Heart right ventricle (tissue), 16 donors: ENCODE measurements around the gene YIF1B. TPM values are rescaled to one million over a fixed set of nuclear protein-coding genes. Genes with fewer than 3 reads are reported as not detected.

Source experiments
- ATAC-seq, 8 donors: fragments of 200-7000 bp; cut with Tn5 transposase; one replicate each; pipeline ENCODE4 v1.9.1; 2020; ENCODE audit warnings: mild to moderate bottlenecking in 8 of 8, moderate library complexity in 8 of 8, moderate number of reproducible peaks in 1 of 8
- DNase-seq, 2 donors: peaks; one replicate each; pipeline ENCODE4 v3.0.0-alpha.2; 2020
- H3K27ac ChIP-seq, 10 donors: fragments of 200-600 bp; sonication (generic) in 2 of 10; one replicate each; pipeline versions ENCODE4 v1.5.0 to v1.8.0; 2020 to 2022; ENCODE audit warnings: mild to moderate bottlenecking in 3 of 10
- H3K27me3 ChIP-seq, 7 donors: fragments of 200-600 bp; one replicate each; pipeline ENCODE4 v1.8.0; 2021 to 2022; ENCODE audit warnings: mild to moderate bottlenecking in 2 of 7
- H3K36me3 ChIP-seq, 9 donors: fragments of 200-600 bp; sonication (generic) in 1 of 9; one replicate each; pipeline versions ENCODE4 v1.5.0 to v1.8.0; 2020 to 2022; ENCODE audit warnings: mild to moderate bottlenecking in 2 of 9
- H3K4me1 ChIP-seq, 9 donors: fragments of 200-600 bp; sonication (generic) in 1 of 9; one replicate each; pipeline versions ENCODE4 v1.5.0 to v1.8.0; 2020 to 2022; ENCODE audit warnings: mild to moderate bottlenecking in 4 of 9
- H3K4me3 ChIP-seq, 10 donors: fragments of 200-600 bp; sonication (generic) in 2 of 10; one replicate each; pipeline versions ENCODE4 v1.5.0 to v1.8.0; 2020 to 2022; ENCODE audit warnings: mild to moderate bottlenecking in 7 of 10, moderate library complexity in 2 of 10
- H3K9me3 ChIP-seq, 11 donors: fragments of 200-600 bp in 10 of 11; sonication (generic) in 2 of 11; one replicate each; pipeline versions ENCODE4 v1.5.0 to v1.8.0; 2013 to 2022; ENCODE audit warnings: mild to moderate bottlenecking in 2 of 11, control low read depth in 1 of 11, moderate library complexity in 1 of 11
- WGBS, 2 donors: extraction: QIAGEN DNeasy Blood & Tissue Kit; methylation state at CpG; one replicate each; pipeline ENCODE4 v1.1.7; 2013; ENCODE audit warnings: inconsistent platforms in 1 of 2; 5-methylcytosine and 5-hydroxymethylcytosine counted together
- intact Hi-C, 10 donors: fragments of 100-400 bp; cut with DNase I; formaldehyde crosslinking; loops; one replicate each; pipeline versions ENCODE4 v1.11.1 to v1.14.2; 2022
- polyA plus RNA-seq, 2 donors: library from polyadenylated mRNA; stranded (reverse); fragments of 200-250 nt; gene quantifications; one replicate each; pipeline ENCODE4 v1.2.3, GENCODE V29; 2013
- total RNA-seq, 10 donors: library from RNA; stranded (reverse); fragmentation: NEBNext Ultra II Directional in 3 of 10; extraction: Animal tissue kit (Norgen Biotek cat#: 25700) in 3 of 10; gene quantifications; one replicate each; pipeline versions ENCODE4 v1.2.1 to v1.2.4, GENCODE V29; 2021 to 2023
- TF ChIP-seq, protein P1 (sequence below), 9 donors: fragments of 200-600 bp; sonication (generic) in 2 of 9; IDR thresholded peaks; one replicate each; pipeline versions ENCODE4 v1.5.0 to v1.8.0; 2021 to 2022; ENCODE audit warnings: antibody characterized with exemption in 9 of 9, mild to moderate bottlenecking in 5 of 9, moderate library complexity in 1 of 9
- donor health status: Arrhythmogenic right ventricular cardiomyopathy.
- donor health status: ischemic (EF 13 %, LVEDD 7.1; RV severe dilation, severe dysfunction).
- donor health status: healthy with polysubstance abuse.
- donor health status: DM: no; HTN: yes; CAD: no.
- donor health status: DM: no; HTN: no; CAD: no.
- donor health status: ischemic (EF 25% LVEDD 6.9; RV normal size, moderate dysfunction).
- donor health status: ischemic (EF 25% LVEDD 5.7; RV mildly dilated, moderate dysfunction).
- donor health status: healthy.
- donor health status: DM: yes; HTN: yes; CAD: no.
- donor health status: Ischemic cardiomyopathy.
- donor health status: ischemic (EF 35%, LVEDD 5.7; RV mildly dilated, moderate dysfunction).
- donor health status: nonischemic (EF 11% LVEDD 7.7; RV severe dilation, severe dysfunction).
- donor health status: DM: yes; HTN: yes; CAD: no.
- donor health status: PGD.
- donor health status: ischemic (EF 29% LVEDD 5.4; RV normal size, mild dysfunction).
- donor health status: nonischemic (EF 23%, LVEDD 6.1; RV moderate dilation, normal function).

The YIF1B gene
- total and polyA plus RNA-seq, 12 donors, result 24.3 to 115 (median 30.8) TPM

DNA sequence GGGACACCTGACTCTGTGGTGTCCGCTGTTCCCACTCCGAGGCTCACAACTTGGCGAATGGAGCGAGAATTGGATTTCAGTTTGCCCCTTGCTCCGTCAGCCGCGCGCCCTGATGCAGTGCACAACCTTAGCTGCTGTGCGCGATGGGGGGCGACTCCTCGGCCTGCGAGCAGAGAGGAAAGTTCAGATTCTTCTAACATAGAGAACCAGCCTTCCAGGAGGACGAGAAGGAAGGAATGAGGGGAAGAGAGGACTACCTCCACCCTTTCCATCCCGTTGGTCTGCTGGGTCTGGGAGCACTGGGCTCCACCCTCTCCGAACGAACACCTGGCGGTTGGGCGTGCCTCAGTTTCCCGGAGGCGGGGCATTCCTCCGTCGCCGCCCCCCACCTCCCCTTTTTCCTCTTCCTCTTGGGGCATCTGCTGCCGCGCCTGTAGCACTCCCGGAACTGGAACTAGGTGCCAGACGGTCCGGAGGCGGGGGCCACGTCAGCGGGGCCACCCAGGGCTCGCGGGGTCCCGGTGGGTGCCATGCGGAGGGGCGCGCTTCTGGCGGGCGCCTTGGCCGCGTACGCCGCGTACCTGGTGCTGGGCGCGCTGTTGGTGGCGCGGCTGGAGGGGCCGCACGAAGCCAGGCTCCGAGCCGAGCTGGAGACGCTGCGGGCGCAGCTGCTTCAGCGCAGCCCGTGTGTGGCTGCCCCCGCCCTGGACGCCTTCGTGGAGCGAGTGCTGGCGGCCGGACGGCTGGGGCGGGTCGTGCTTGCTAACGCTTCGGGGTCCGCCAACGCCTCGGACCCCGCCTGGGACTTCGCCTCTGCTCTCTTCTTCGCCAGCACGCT is 3.9 kb upstream of the YIF1B start, which contains the start of gene KCNK6:
Gene KCNK6, plus strand, starts transcription at position 425 of the 838 bp plus-strand sequence. Its CDS starts 106 bp downstream, at position 531.
- Histone ChIP-seq H3K4me3 (peak within 1 kb of the TSS; percentile 49 to 93 (median 66)), H3K9me3 (no peaks in the 10 kb centered on the region), H3K27ac (peak within 1 kb of the TSS; percentile 37 to 93 (median 83)), H3K36me3 (peaks cover 0 to 8% (median 0%) of the 10 kb centered on the region in 9 donors), H3K27me3 (no peaks in the 10 kb centered on the region), H3K4me1 (peaks cover 10 to 89% (median 63%) of the 10 kb centered on the region in 9 donors)
- TF ChIP-seq, protein P1, sequence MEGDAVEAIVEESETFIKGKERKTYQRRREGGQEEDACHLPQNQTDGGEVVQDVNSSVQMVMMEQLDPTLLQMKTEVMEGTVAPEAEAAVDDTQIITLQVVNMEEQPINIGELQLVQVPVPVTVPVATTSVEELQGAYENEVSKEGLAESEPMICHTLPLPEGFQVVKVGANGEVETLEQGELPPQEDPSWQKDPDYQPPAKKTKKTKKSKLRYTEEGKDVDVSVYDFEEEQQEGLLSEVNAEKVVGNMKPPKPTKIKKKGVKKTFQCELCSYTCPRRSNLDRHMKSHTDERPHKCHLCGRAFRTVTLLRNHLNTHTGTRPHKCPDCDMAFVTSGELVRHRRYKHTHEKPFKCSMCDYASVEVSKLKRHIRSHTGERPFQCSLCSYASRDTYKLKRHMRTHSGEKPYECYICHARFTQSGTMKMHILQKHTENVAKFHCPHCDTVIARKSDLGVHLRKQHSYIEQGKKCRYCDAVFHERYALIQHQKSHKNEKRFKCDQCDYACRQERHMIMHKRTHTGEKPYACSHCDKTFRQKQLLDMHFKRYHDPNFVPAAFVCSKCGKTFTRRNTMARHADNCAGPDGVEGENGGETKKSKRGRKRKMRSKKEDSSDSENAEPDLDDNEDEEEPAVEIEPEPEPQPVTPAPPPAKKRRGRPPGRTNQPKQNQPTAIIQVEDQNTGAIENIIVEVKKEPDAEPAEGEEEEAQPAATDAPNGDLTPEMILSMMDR (IDR thresholded peaks at IDR 0.05), result no peak
- ATAC-seq, result peak in 2 of 8 donors; percentile 1 to 3
- WGBS, 2 donors, result 4% methylated on average over 76 of the region's 76 CpGs
- intact Hi-C loops, result loop anchor here in 9 of 10 donors (2.0 to 10.0 kb wide), 10 partner anchors 37 to 1652 kb away; partner anchors contain the start of genes SIPA1L3 (in 2 of the 9), WDR87 (in 2 of the 9), PPP1R14A (in 1 of the 9) and SPINT2 (in 1 of the 9)
- peak; percentile 56 to 58 for DNase-seq

DNA sequence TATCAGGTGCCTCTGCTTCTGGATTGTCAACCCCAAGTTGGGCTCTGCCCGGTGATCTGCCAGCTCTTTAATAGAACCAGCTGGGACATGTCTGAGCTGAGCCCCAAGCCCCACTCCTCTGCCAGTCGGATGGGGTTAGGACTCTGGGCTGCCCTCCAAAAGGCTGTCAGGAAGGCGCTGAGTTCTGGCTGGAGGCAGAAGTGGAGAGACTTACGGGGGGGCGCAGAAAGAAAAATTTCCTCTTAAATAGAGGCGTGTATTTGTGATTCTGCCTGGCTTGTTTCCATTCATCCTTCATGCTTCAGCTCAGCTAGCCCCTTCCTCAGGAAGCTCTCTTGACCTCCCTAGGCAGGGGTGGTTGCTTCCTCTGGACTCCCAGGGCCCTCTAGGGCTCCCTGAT is 2.9 kb upstream of the YIF1B start:
- H3K27ac ChIP-seq, result peak overlapping the region in 7 of 10 donors; percentile 21 to 93 (median 89)
- H3K27me3 ChIP-seq, result no peaks in the 10 kb centered on the region
- intact Hi-C loops, result loop anchor here in 6 of 10 donors (2.0 to 5.0 kb wide), 6 partner anchors 36 to 66 kb away; partner anchors contain the start of gene PPP1R14A (in 1 of the 6)
- TF ChIP-seq, protein P1 (IDR thresholded peaks at IDR 0.05), result no peak
- H3K4me1 ChIP-seq, result peaks cover 10 to 84% (median 63%) of the 10 kb centered on the region in 9 donors
- H3K9me3 ChIP-seq, result no peaks in the 10 kb centered on the region
- H3K36me3 ChIP-seq, result no peaks in the 10 kb centered on the region
- H3K4me3 ChIP-seq, result peak overlapping the region in 2 of 10 donors; percentile 65 to 93
- peak; percentile 50 to 69 for DNase-seq
- peak in 1 of 8 donors; percentile 20 for ATAC-seq
- 25 to 33% methylated on average over 6 of the region's 6 CpGs for WGBS, 2 donors

DNA sequence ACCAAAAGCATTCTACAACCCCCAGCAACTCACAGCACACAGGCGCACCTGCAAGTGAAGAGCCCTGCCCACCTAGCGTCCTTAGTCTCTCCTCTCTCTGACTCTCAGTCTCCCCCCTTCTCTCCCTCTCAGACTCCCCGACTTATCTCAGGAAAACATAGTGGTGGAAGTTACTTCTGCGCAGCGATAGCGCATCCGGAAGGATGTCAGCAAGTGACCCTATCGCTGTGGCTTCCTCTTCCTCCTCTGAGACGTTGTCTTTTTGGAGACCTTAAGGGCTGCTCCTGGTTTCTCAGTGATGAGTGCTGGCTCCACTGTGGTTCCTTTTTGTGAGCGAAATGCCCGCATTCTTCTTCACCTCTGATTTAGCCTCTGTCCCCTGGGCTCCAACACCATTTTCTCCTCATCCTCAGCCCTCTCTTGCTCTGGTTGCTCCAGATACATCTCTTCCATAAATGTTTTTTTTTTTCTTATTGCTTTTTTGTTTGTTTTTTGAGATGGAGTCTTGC is 1.4 kb upstream of the YIF1B start:
- H3K27ac ChIP-seq, result peak overlapping the region in 7 of 10 donors; percentile 76 to 92 (median 84)
- intact Hi-C loops, result loop anchor here in 6 of 10 donors (5.0 kb wide), 5 partner anchors 35 to 65 kb away; partner anchors contain the start of gene PPP1R14A (in 1 of the 6)
- H3K4me1 ChIP-seq, result peaks cover 10 to 85% (median 61%) of the 10 kb centered on the region in 9 donors

More for the DNA sequence above, 1.4 kb upstream of the YIF1B start:
- no peaks in the 10 kb centered on the region for H3K9me3 ChIP-seq
- WGBS, 2 donors, result 52 to 65% methylated on average over 11 of the region's 11 CpGs
- DNase-seq (no peak), ATAC-seq (no peak)
- H3K27me3 ChIP-seq, result no peaks in the 10 kb centered on the region
- no peaks in the 10 kb centered on the region for H3K36me3 ChIP-seq
- TF ChIP-seq, protein P1 (IDR thresholded peaks at IDR 0.05), result no peak
- peak overlapping the region in 4 of 10 donors; percentile 74 to 84 (median 76) for H3K4me3 ChIP-seq
